HG02642 (cell line): ENCODE measurements around the gene CELSR1.

ENCODE experiments used
- ATAC-seq: cut with Tn5 transposase; IDR thresholded peaks from one replicate; pipeline ENCODE4 v1.9.1; 2021; ENCODE audit warnings: mild to moderate bottlenecking; ENCODE audit not compliant: unreplicated experiment, poor library complexity

Gene CELSR1

GRCh38 chr22:46390105-46390651, 147.2 kb downstream of the CELSR1 start:
- no peak for ATAC-seq

- ATAC-seq, result no peak
Measured at GRCh38 chr22:46389081-46389480, 148.3 kb downstream of the CELSR1 start.

- no peak for ATAC-seq
Measured at GRCh38 chr22:46388647-46389046, 148.8 kb downstream of the CELSR1 start.

GRCh38 chr22:46387748-46388147, 149.7 kb downstream of the CELSR1 start:
- no peak for ATAC-seq

- ATAC-seq, result no peak
Measured at GRCh38 chr22:46386312-46386711, 151.1 kb downstream of the CELSR1 start.

- ATAC-seq, result no peak
Measured at GRCh38 chr22:46382524-46382923, 154.9 kb downstream of the CELSR1 start.

- no peak for ATAC-seq
Measured at GRCh38 chr22:46381731-46382130, 155.7 kb downstream of the CELSR1 start.

- no peak for ATAC-seq
Measured at GRCh38 chr22:46381142-46381541, 156.3 kb downstream of the CELSR1 start.

GRCh38 chr22:46380581-46380980, 156.8 kb downstream of the CELSR1 start:
- no peak for ATAC-seq

- no peak for ATAC-seq
Measured at GRCh38 chr22:46380069-46380468, 157.4 kb downstream of the CELSR1 start.

GRCh38 chr22:46379066-46379930, 158.1 kb downstream of the CELSR1 start:
- ATAC-seq, result no peak

- no peak for ATAC-seq
Measured at GRCh38 chr22:46378426-46379065, 158.9 kb downstream of the CELSR1 start.

GRCh38 chr22:46377525-46378425, 159.6 kb downstream of the CELSR1 start:
- no peak for ATAC-seq

- no peak for ATAC-seq
Measured at GRCh38 chr22:46376908-46377524, 160.4 kb downstream of the CELSR1 start.

- no peak for ATAC-seq
Measured at GRCh38 chr22:46376111-46376510, 161.3 kb downstream of the CELSR1 start.

- no peak for ATAC-seq
Measured at GRCh38 chr22:46374663-46375474, 162.6 kb downstream of the CELSR1 start.

- no peak for ATAC-seq
Measured at GRCh38 chr22:46373921-46374662, 163.3 kb downstream of the CELSR1 start.

- no peak for ATAC-seq
Measured at GRCh38 chr22:46373159-46373558, 164.3 kb downstream of the CELSR1 start.

GRCh38 chr22:46372686-46373085, 164.7 kb downstream of the CELSR1 start:
- ATAC-seq, result no peak
